GM18519 (cell line): ENCODE measurements around the gene TENT4B.
"Not testable (repeated sequence)": the region's sequence is repeated elsewhere in the genome, so short reads cannot be mapped to it uniquely, and the experiment has no call there.

Experiments used
- ATAC-seq: cut with Tn5 transposase; IDR thresholded peaks from one replicate; pipeline ENCODE4 v1.9.1; 2021; ENCODE audit warnings: mild to moderate bottlenecking, moderate library complexity; ENCODE audit not compliant: unreplicated experiment, low FRiP score

TENT4B gene

GRCh38 chr16:50227120-50227519 lies 74.0 kb downstream of the TENT4B start:
- ATAC-seq = no peak

GRCh38 chr16:50227665-50228064 lies 74.6 kb downstream of the TENT4B start:
- no peak for ATAC-seq

GRCh38 chr16:50228364-50228868 lies 75.3 kb downstream of the TENT4B start:
- no peak for ATAC-seq

GRCh38 chr16:50229149-50229726 lies 76.1 kb downstream of the TENT4B start:
- ATAC-seq = no peak

- ATAC-seq = no peak
Observed at GRCh38 chr16:50234771-50235556, 81.9 kb downstream of the TENT4B start.

- ATAC-seq = no peak
Observed at GRCh38 chr16:50235581-50235980, 82.5 kb downstream of the TENT4B start.

GRCh38 chr16:50238314-50238713 lies 85.2 kb downstream of the TENT4B start:
- no peak for ATAC-seq

- ATAC-seq = no peak
Observed at GRCh38 chr16:50238868-50239301, 85.8 kb downstream of the TENT4B start.

- ATAC-seq = not testable (repeated sequence)
Observed at GRCh38 chr16:50243024-50243423, 89.9 kb downstream of the TENT4B start.

- no peak for ATAC-seq
Observed at GRCh38 chr16:50244140-50244503, 91.0 kb downstream of the TENT4B start.

GRCh38 chr16:50244504-50245416 lies 91.7 kb downstream of the TENT4B start:
- ATAC-seq = no peak

- ATAC-seq = peak; percentile 65
Observed at GRCh38 chr16:50245417-50246298, 92.6 kb downstream of the TENT4B start.

GRCh38 chr16:50246299-50247122 lies 93.4 kb downstream of the TENT4B start:
- peak; percentile 17 for ATAC-seq

- no peak for ATAC-seq
Observed at GRCh38 chr16:50247123-50247905, 94.2 kb downstream of the TENT4B start.

GRCh38 chr16:50247906-50248608 lies 95.0 kb downstream of the TENT4B start:
- no peak for ATAC-seq

- no peak for ATAC-seq
Observed at GRCh38 chr16:50248845-50249244, 95.7 kb downstream of the TENT4B start.

- ATAC-seq = no peak
Observed at GRCh38 chr16:50251375-50252081, 98.4 kb downstream of the TENT4B start.
